K562 (cell line): ENCODE results near the gene TOGARAM2.

Source experiments
- ATF1 ChIP-seq, 2 experiments: fragments of 450-650 bp in 1 of 2; IDR thresholded peaks; 2 replicates each; pipeline ENCODE4 v1.6.1; 2016; ENCODE audit warnings: missing compliant biosample characterization in 1 of 2, missing genetic modification characterization in 1 of 2
- CTCF ChIP-seq, 3 experiments: IDR thresholded peaks in 2 of 3; conservative IDR thresholded peaks in 1 of 3; 2 replicates each; pipeline ENCODE4 v1.5.1; 2011 to 2012; ENCODE audit warnings: low read length in 3 of 3, mild to moderate bottlenecking in 3 of 3, control low read depth in 2 of 3, improper control_type of control experiment in 1 of 3, inconsistent platforms in 1 of 3, low read depth in 1 of 3, mixed read lengths in 1 of 3, moderate library complexity in 1 of 3; ENCODE audit not compliant: insufficient read depth in 2 of 3
- E2F4 ChIP-seq: sonication (generic); formaldehyde crosslinking; IDR thresholded peaks from 2 replicates; pipeline ENCODE4 v1.8.0; 2022; ENCODE audit warnings: mild to moderate bottlenecking, low read depth, missing genetic modification reagents
- EP300 ChIP-seq: IDR thresholded peaks from 2 replicates; pipeline ENCODE4 v1.6.1; 2012; ENCODE audit warnings: low read length, improper control_type of control experiment
- NFYB ChIP-seq: IDR thresholded peaks from 2 replicates; pipeline ENCODE4 v1.6.1; 2011; ENCODE audit warnings: mild to moderate bottlenecking, moderate library complexity; ENCODE audit not compliant: insufficient read length; ENCODE audit errors: extremely low read depth
- PPARD ChIP-seq: fragments of 250-450 bp; sonication (Bioruptor Pico); IDR thresholded peaks from 2 replicates; pipeline ENCODE4 v1.8.0; 2022; ENCODE audit warnings: inconsistent platforms, mild to moderate bottlenecking, moderate library complexity
- PURB ChIP-seq: sonication (generic); formaldehyde crosslinking; IDR thresholded peaks from 2 replicates; pipeline ENCODE4 v1.9.0; 2021; ENCODE audit warnings: low read depth, mild to moderate bottlenecking, missing genetic modification reagents
- RBM22 ChIP-seq: fragments of 200-400 bp; formaldehyde crosslinking; IDR thresholded peaks from 2 replicates; pipeline ENCODE4 v1.6.1; 2018; ENCODE audit warnings: low read length, low read depth; ENCODE audit not compliant: poor library complexity, severe bottlenecking
- ZBTB40 ChIP-seq, 2 experiments: fragments of 450-650 bp in 1 of 2; sonication (generic) in 1 of 2; formaldehyde crosslinking in 1 of 2; IDR thresholded peaks; 2 replicates each; pipeline versions ENCODE4 v1.7.1 to v1.9.0; 2016 to 2022; ENCODE audit warnings: inconsistent platforms in 1 of 2, mild to moderate bottlenecking in 1 of 2, missing genetic modification reagents in 1 of 2
- ZNF232 ChIP-seq: sonication (generic); formaldehyde crosslinking; IDR thresholded peaks from 2 replicates; pipeline ENCODE4 v1.8.0; 2022; ENCODE audit warnings: mild to moderate bottlenecking, missing genetic modification reagents
- TF ChIP-seq, protein P1 (sequence below), 2 experiments: fragments of 450-650 bp in 1 of 2; sonication (generic) in 1 of 2; formaldehyde crosslinking in 1 of 2; IDR thresholded peaks in 1 of 2; conservative IDR thresholded peaks in 1 of 2; 2 replicates each; pipeline versions ENCODE4 v1.6.1 to v1.8.1; 2016 to 2023; ENCODE audit warnings: mild to moderate bottlenecking in 2 of 2, moderate library complexity in 2 of 2, inconsistent platforms in 1 of 2, missing genetic modification reagents in 1 of 2

GRCh38 chr2:29041161-29041660 is 60.1 kb downstream of the TOGARAM2 start:
- TF ChIP-seq RBM22 (no peak), ZNF232 (CRISPR knock-in tag) (no peak), PURB (CRISPR knock-in tag) (no peak), E2F4 (CRISPR knock-in tag) (no peak), ATF1 (CRISPR knock-in tag; IDR thresholded peaks at IDR 0.05) (no peak), ATF1 (tag; IDR thresholded peaks at IDR 0.05) (no peak), ZBTB40 (IDR thresholded peaks at IDR 0.05) (no peak), ZBTB40 (CRISPR knock-in tag; IDR thresholded peaks at IDR 0.05) (no peak), EP300 (no peak), NFYB (no peak), CTCF (IDR thresholded peaks at IDR 0.05 in 2 of 3, conservative IDR thresholded peaks at IDR 0.05 in 1 of 3; ENCODE audit: insufficient read depth in 2 of 3, low read depth in 1 of 3, low read length in 3 of 3) (no peak), PPARD (no peak)
- TF ChIP-seq, protein P1, sequence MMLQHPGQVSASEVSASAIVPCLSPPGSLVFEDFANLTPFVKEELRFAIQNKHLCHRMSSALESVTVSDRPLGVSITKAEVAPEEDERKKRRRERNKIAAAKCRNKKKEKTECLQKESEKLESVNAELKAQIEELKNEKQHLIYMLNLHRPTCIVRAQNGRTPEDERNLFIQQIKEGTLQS (IDR thresholded peaks at IDR 0.05), result no peak
- TF ChIP-seq, protein P1 (CRISPR knock-in tag; conservative IDR thresholded peaks at IDR 0.05), result no peak
